ENCODE measurements around the gene STXBP5. TPM values are rescaled to one million over a fixed set of nuclear protein-coding genes. Genes with fewer than 3 reads are reported as not detected.

The STXBP5 gene
- total RNA-seq, 1 donor from 2014 or later = 14.4 TPM

GRCh38 chr6:147382945-147383554, 178.8 kb downstream of the STXBP5 start:
- no peak for DNase-seq
- peaks cover 55% of the 10 kb centered on the region for H3K36me3 ChIP-seq
- no peak overlapping the region for H3K4me3 ChIP-seq
- H3K27ac ChIP-seq (replicated peaks) = no peak overlapping the region
- intact Hi-C loops (cut with micrococcal nuclease) = no loop called here
- H3K9me3 ChIP-seq (replicated peaks) = peaks cover 9% of the 10 kb centered on the region
- no peaks in the 10 kb centered on the region for H3K27me3 ChIP-seq (ENCODE audit: low read depth)
- H3K4me1 ChIP-seq = no peaks in the 10 kb centered on the region
- TF ChIP-seq, protein P1, sequence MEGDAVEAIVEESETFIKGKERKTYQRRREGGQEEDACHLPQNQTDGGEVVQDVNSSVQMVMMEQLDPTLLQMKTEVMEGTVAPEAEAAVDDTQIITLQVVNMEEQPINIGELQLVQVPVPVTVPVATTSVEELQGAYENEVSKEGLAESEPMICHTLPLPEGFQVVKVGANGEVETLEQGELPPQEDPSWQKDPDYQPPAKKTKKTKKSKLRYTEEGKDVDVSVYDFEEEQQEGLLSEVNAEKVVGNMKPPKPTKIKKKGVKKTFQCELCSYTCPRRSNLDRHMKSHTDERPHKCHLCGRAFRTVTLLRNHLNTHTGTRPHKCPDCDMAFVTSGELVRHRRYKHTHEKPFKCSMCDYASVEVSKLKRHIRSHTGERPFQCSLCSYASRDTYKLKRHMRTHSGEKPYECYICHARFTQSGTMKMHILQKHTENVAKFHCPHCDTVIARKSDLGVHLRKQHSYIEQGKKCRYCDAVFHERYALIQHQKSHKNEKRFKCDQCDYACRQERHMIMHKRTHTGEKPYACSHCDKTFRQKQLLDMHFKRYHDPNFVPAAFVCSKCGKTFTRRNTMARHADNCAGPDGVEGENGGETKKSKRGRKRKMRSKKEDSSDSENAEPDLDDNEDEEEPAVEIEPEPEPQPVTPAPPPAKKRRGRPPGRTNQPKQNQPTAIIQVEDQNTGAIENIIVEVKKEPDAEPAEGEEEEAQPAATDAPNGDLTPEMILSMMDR (IDR thresholded peaks at IDR 0.05; ENCODE audit: borderline replicate concordance) = peak; percentile 62

GRCh38 chr6:147384029-147384428, 179.8 kb downstream of the STXBP5 start:
- H3K27me3 ChIP-seq (ENCODE audit: low read depth) = no peaks in the 10 kb centered on the region
- intact Hi-C loops (cut with micrococcal nuclease) = no loop called here
- H3K4me1 ChIP-seq = no peaks in the 10 kb centered on the region
- H3K4me3 ChIP-seq = no peak overlapping the region
- no peak overlapping the region for H3K27ac ChIP-seq (replicated peaks)
- H3K36me3 ChIP-seq = peaks cover 50% of the 10 kb centered on the region
- TF ChIP-seq, protein P1 (IDR thresholded peaks at IDR 0.05; ENCODE audit: borderline replicate concordance) = no peak
- peaks cover 5% of the 10 kb centered on the region for H3K9me3 ChIP-seq (replicated peaks)
- DNase-seq = no peak

DNA sequence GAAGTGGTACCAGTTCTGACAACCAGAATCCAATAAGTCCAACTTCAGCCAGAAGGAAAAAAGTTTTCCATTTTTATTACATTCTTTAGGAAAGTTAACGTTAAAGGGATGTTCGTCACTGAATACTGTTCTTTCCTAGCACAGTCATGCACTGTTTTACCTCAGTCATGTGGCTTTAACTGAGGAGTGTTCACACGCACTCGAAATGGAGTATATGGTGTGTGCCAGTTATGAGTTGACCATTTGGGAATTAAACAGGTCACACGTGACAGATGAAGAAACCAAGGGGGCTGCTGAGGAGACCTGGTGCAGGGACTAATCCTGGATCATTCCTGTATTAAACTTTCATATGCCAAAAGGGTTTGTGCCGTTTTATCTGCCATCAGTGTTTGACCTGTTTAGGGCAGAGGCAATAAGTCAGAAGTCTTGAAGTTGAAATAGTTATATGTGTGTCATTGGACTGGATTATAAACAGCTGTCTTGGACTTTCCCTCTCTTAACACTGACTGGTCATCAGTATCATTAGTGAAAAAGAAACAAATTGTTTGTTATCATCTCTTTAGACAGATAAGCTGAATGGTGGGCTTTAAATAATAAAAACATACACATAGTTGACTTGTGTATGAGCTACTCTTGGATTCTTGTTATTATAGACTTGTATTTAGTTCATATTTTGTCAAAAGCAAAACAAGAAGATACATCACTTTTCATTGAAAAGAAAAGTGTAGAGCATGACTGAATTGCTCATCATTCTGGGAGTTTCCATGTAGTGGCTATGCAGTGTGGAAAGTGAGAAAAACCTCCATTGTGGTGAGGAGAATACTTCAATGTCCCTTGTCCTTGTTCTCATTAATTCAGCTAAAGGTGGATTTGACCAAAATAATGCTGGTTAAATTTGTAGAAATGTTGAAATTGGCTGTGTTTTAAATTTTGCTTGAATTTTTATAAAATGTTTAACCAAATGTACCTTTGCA, 180.8 kb downstream of the STXBP5 start:
- Histone ChIP-seq H3K36me3 (peaks cover 41% of the 10 kb centered on the region), H3K27me3 (ENCODE audit: low read depth) (no peaks in the 10 kb centered on the region), H3K4me1 (no peaks in the 10 kb centered on the region), H3K9me3 (replicated peaks) (no peaks in the 10 kb centered on the region), H3K27ac (replicated peaks) (no peak overlapping the region), H3K4me3 (no peak overlapping the region)
- DNase-seq = no peak
- intact Hi-C loops (cut with micrococcal nuclease) = no loop called here
- TF ChIP-seq, protein P1 (IDR thresholded peaks at IDR 0.05; ENCODE audit: borderline replicate concordance) = no peak

GRCh38 chr6:147389463-147389862, 185.2 kb downstream of the STXBP5 start:
- H3K4me1 ChIP-seq = no peaks in the 10 kb centered on the region
- H3K27ac ChIP-seq (replicated peaks) = no peak overlapping the region
- H3K4me3 ChIP-seq = no peak overlapping the region
- H3K27me3 ChIP-seq (ENCODE audit: low read depth) = no peaks in the 10 kb centered on the region
- H3K9me3 ChIP-seq (replicated peaks) = no peaks in the 10 kb centered on the region
- peaks cover 20% of the 10 kb centered on the region for H3K36me3 ChIP-seq
- intact Hi-C loops (cut with micrococcal nuclease) = no loop called here
- TF ChIP-seq, protein P1 (IDR thresholded peaks at IDR 0.05; ENCODE audit: borderline replicate concordance) = no peak
- DNase-seq = no peak

DNA sequence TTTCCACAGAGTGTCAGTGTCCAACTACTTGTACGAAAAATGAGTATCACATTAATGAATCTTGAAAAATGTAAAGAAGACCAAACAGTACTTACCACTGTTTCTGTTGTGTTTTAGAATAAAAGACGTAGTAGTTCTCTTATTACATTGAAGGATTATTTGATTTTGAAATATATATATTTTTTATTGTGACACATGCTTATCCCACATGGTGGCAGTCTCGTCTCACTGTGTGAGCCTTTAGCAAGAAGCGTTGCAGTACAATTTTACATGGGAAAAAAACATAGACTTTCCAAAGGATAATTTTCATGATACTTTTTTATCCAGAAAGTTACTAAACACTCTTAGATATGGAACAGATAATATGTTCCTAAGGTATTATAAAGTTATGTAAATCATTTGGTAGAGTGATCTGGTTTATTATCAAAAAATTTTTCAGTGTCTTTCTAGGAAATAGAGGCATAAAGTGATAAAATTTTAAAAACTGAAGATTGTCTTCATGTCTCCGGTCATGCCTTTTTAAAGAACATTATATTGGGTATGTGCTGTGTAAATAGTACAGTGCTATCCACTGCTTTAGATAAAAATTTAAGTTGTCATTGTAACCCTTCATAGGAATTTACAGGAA, 186.8 kb downstream of the STXBP5 start:
- Histone ChIP-seq H3K27me3 (ENCODE audit: low read depth) (no peaks in the 10 kb centered on the region), H3K27ac (replicated peaks) (no peak overlapping the region), H3K4me3 (no peak overlapping the region), H3K36me3 (peaks cover 8% of the 10 kb centered on the region), H3K9me3 (replicated peaks) (no peaks in the 10 kb centered on the region), H3K4me1 (no peaks in the 10 kb centered on the region)
- TF ChIP-seq, protein P1 (IDR thresholded peaks at IDR 0.05; ENCODE audit: borderline replicate concordance) = peak; percentile 58
- intact Hi-C loops (cut with micrococcal nuclease) = no loop called here
- DNase-seq = no peak

All from left ventricle myocardium inferior (tissue), 1 donor.